IPS-18c (cell line): ENCODE measurements around the gene RGS14.
"Not testable (repeated sequence)": the region's sequence is repeated elsewhere in the genome, so short reads cannot be mapped to it uniquely, and the experiment has no call there.

Experiments used
- H3K4me3 ChIP-seq: 2 replicates; pipeline ENCODE4 v1.7.0; 2013; ENCODE audit warnings: low read depth, mild to moderate bottlenecking, low read length, moderate library complexity; ENCODE audit not compliant: insufficient read depth
- H3K9me3 ChIP-seq: one replicate; pipeline ENCODE4 v1.6.1; 2013; ENCODE audit warnings: mild to moderate bottlenecking, low read length, moderate library complexity; ENCODE audit not compliant: control insufficient read depth, insufficient read depth

RGS14 gene

DNA sequence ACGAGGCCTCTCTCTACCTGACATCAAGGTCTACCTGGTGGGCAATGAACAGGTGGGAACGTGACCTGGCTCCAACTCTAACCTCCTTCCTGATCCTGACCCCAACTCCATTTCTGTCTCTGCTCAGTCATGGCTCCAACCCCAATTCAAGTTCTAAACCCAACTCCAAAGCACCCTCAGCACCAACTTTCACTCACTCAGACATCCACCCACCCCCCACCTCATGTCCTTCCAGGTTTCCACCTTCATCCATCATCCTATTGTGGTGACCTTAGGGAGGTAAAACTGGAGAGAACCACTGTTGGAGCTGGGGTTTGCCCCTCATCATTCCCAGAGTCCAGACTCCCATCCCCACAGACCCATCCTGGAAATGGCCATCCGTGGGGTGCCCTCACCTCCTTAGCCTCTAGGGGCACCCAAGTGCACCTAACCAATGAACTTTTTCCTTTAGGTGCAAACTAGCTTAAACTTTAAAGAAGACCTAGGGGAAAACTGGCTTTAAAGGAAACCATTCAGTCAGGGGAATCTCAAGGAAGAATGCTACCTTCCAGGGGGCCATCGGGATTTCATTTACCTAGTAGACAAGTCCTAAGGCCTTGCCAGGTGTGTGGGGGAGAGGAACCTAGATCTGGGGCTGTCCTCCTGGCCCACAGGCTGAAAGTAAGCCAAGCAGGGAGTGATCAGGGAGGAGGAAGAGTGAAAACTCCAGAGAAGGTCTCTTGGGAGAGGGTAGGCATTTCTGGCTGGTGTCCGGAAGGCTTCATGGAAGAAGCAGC, 11.3 kb downstream of the RGS14 start:
- no peaks in the 10 kb centered on the region for H3K9me3 ChIP-seq
- H3K4me3 ChIP-seq = no peak overlapping the region

DNA sequence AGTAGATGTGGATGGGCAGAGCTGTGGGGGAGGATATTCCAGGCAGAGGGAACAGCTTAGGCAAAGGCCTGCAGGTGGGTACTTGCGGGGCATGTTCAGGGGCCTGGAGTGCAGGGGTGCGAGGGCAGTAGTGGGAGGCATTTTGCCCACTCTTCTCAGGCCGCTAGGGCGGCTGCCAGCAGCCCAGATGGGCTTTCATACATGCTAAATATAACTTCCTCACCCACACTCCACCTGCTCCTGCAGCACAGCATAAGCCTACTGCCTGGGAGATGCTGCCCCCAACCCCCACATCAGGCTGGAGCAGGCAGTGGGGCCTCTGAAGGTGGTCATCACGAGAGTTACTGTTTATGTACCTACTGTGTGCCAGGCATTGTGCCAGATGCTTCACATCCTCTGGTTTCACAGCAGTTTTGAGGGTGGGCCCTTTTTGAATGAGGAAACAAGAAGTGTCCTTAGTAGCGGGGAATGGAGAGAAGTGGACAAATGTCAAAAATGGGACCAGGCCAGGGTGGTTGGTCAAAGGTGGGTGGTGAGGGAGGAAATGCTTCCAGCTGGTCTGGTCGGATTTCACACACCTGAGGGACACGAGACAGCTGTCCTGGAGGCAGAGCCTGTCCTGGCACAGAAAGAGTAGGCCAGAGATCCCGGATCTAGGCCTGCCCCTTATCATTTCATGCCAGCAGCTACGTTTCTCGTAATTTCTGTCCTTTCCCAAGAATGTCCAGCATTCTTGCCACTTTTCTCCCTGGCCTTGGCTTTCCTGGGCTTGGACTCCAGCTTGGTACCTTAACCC, 12.1 kb downstream of the RGS14 start:
- Histone ChIP-seq H3K9me3 (no peaks in the 10 kb centered on the region), H3K4me3 (0 out of 2 replicates have a peak overlapping the region, but pooled peaks have one; percentile 15)

DNA sequence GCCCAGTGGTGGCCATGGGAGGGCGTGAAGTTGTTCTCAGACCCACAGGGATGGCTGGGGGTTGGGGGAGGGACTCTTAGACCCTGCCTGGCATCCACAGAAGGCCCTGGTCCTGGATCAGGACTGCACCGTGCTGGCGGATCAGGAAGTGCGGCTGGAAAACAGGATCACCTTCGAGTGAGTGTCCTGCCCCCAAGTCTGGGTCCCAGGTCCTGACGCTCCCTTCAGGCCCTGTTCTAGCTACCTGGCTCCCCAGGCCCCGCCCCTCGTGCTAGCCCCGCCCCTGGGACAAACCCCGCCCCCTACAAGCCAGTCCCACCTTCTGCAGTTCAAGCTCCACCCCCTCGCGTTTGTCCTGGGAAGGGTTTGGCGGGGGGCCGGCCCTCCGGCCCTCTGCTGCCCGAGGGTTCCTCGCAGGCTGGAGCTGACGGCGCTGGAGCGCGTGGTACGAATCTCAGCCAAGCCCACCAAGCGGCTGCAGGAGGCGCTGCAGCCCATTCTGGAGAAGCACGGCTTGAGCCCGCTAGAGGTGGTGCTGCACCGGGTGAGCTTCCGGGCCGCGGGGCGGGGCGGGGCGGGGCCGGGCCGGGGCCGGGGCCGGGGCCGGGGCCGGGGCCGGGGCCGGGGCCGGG, 12.9 kb downstream of the RGS14 start:
- Histone ChIP-seq H3K4me3 (0 out of 2 replicates have a peak overlapping the region, but pooled peaks have one; percentile 15), H3K9me3 (no peaks in the 10 kb centered on the region)

DNA sequence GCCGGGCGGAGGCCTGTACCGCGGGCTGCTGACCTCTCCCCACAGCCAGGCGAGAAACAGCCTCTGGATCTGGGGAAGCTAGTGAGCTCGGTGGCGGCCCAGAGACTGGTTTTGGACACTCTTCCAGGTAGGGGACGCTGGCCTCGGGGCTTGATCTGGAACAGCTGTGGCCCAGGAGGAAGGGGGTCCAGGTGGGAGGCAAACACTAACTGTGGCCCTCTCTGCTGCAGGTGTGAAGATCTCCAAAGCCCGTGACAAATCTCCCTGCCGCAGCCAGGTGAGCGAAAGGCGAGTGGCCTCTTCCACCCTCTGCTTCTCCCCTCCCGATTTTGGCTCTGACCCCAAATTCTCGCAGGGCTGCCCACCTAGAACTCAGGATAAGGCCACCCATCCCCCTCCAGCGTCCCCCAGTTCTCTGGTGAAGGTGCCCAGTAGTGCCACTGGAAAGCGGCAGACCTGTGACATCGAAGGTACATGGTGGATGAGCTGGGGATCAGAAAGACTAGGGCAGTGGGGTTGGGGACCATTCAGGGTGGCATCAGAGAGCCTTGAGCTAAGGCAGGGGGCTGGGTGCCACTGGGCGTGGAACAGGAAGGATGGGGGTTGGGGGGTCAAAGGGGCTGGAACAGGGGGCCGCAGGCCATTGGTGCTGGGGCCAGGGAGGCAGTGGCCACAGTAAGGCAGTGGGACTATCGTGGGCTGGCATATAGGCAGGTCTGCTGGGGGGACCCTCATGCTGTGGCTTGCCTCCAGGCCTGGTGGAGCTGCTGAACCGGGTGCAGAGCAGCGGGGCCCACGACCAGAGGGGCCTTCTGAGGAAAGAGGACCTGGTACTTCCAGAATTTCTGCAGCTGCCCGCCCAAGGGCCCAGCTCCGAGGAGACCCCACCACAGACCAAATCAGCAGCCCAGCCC, 13.7 kb downstream of the RGS14 start:
- H3K9me3 ChIP-seq = no peaks in the 10 kb centered on the region
- peak overlapping the region; percentile 38; the same call in 1 of the 2 replicates for H3K4me3 ChIP-seq

DNA sequence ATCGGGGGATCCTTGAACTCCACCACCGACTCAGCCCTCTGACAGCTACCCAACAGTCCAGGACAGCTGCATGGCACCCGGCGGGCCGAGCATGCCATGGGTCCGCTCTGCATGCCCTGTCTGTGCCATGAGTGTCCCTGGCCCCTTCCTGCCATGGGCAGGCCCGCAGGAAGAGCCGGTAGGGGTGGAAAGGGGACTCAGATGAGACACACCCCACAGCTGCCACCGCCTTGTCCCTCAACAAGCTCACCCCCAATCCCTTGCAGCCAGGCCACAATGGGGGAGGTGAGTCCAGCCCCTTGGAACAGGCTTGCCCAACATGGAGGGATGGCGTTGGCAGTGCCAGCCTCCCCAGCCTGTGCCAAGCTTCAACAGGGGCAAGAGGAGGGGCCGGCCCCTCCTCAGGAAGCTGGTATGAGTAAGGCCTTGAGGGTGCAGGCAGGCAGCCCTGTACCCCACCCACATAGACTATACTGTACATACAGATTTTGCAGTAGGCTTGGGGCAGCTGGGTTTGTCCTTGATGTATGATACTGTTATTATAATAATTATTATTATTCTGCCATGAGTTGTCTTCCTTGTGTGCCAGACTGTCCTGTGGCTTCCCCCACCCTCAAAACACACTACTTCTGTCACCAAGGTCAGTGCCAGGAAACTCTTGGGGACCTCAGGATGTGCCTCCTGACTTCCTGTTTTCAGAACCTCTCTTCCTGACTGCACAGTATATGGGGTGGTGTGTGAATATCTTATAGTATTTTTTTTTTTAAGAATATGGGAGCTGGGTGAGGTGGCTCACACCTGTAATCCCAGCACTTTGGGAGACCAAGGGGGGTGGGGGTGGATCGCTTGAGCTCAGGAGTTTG, 14.5 kb downstream of the RGS14 start:
- no peaks in the 10 kb centered on the region for H3K9me3 ChIP-seq

DNA sequence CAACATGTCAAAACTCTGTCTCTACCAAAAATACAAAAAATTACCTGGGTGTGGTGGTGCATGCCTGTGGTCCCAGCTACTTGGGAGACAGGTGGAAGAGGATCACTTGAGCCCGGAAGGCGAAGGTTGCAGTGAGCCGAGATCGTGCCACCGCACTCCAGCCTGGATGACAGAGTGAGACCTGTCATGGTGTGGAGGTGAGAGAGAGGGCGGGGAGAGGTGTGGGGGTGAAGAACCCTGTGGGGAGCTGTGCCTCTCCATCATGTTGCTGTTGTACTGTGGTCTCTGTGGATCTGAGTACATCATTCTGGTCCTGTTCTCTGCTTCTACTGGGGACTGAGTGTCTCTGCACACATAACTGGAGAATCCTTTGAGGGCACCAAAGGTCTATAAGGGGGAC, 15.2 kb downstream of the RGS14 start:
- H3K9me3 ChIP-seq = no peaks in the 10 kb centered on the region
- no peak overlapping the region for H3K4me3 ChIP-seq

More for the DNA sequence above, 14.5 kb downstream of the RGS14 start:
- no peak overlapping the region for H3K4me3 ChIP-seq

DNA sequence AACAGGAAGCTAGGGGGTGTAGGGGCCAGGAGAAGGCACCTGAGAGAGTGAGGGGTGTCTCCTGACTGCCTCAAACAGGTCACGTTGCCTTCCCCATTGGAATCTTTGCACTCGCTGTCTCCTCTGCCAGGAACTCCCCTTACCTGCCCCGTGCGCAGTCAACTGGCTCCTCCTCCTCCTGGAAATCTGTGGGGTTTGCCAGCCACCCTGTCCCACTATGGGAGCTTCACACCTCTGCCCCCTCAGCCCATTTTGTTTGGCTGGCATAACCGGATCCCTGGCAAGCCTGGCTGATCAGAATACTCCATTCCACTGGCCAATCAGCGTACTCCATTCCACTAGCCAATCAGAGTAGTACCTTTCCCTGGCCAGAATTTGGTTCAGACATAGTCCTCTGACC, 16.1 kb downstream of the RGS14 start:
- no peak overlapping the region for H3K4me3 ChIP-seq

DNA sequence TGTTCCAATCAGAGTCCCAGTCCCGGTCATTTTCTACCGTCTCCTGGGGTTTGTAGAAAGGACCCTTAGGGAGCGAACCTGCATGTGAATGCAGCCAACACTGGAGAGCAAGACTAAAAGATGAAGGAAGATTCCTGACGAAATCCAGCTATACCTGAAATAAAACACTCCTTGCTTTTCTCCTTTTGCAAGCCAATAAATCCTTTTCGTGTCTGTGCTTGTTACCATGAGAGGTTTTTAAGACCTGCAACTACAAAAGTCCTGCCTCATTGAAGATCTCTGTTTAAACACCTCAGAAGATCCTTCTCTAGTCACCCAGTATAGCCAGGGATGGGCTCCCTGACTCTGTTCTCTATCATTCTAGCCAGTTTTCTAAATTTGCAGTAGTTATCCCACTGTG, 16.5 kb downstream of the RGS14 start:
- Histone ChIP-seq H3K4me3 (no peak overlapping the region), H3K9me3 (no peaks in the 10 kb centered on the region)

More for the DNA sequence above, 16.1 kb downstream of the RGS14 start:
- H3K9me3 ChIP-seq = no peaks in the 10 kb centered on the region

DNA sequence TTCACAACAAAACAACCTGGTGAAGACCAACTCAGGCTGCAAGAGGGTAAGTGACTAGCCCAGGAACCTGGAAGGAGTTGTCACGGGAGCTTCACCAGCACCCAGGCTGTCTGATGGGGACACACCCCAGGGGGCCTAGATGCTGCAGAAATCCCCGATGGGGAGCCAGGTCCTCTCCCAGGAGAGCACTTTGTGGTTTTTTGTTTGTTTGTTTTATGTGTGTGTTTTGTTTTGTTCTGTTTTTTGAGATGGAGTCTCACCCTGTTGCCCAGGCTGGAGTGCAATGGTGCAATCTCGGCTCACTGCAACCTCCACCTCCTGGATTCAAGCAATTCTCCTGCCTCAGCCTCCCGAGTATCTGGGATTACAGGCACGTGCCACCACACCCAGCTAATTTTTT, 17.8 kb downstream of the RGS14 start:
- not testable (repeated sequence) for H3K9me3 ChIP-seq, H3K4me3 ChIP-seq

DNA sequence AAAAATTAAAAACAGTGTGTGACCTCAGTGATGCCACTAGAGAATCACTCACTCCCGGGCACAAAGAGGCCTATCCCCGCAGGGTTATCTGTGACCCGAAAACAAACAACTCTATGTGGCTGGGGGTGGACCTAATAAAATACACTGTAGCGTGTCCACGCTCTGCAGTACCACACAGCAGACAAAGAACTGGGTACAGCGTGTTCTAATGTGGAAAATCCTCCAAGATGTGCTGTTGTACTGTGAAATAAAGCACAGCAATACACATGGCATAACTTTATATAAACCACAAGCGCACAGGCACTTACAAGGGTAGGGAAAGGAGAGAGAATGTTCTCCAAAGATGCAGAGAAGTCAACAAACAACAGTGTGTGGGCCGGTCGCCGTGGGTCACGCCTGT, 18.4 kb downstream of the RGS14 start:
- Histone ChIP-seq H3K4me3 (no peak overlapping the region), H3K9me3 (no peaks in the 10 kb centered on the region)

DNA sequence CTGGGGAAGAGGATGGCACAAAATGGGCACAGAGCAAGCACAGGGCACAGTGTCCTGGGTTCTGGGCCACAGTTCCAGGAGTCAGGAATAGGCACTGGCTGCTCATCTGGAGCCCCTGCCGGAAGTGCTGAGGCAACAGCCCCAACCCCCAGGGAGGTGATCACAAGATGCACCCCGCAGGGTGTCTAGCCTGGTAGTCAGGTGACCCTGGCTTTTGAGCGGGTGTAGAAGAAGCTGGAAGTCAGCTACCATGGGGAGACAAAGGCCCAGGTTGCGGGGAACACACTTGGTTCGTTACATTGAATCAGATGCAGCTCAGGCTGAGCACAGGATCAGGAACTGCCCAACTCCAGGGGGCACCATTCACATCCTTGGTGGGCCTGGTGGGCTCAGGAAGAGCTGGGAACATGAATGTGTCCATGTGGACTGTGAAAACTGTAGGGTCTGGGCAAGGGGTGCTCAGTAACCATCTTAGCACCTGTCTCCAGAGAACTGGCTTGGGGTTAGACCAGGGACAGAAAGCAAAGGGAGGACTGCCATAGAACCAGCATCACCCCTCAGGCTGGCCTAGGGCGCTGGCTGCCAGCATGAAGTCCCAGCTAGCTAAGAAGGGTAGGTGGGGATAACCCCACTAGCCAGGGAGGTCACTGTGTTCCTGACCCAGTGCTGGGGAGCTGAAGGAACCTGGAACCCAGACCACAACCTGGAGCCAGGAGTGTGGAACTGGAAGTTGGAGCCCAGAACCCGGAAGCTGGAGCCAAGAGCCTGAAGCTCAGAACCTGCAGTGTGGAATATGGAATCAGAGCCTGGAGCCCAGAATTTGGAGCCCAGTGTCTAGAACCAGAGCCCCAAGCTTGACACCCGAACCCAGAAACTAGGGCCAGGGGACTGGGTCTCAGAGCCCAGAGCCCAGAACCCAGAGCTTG, 20.4 kb downstream of the RGS14 start:
- Histone ChIP-seq H3K4me3 (no peak overlapping the region; the same call in 1 of the 2 replicates), H3K9me3 (no peaks in the 10 kb centered on the region)

DNA sequence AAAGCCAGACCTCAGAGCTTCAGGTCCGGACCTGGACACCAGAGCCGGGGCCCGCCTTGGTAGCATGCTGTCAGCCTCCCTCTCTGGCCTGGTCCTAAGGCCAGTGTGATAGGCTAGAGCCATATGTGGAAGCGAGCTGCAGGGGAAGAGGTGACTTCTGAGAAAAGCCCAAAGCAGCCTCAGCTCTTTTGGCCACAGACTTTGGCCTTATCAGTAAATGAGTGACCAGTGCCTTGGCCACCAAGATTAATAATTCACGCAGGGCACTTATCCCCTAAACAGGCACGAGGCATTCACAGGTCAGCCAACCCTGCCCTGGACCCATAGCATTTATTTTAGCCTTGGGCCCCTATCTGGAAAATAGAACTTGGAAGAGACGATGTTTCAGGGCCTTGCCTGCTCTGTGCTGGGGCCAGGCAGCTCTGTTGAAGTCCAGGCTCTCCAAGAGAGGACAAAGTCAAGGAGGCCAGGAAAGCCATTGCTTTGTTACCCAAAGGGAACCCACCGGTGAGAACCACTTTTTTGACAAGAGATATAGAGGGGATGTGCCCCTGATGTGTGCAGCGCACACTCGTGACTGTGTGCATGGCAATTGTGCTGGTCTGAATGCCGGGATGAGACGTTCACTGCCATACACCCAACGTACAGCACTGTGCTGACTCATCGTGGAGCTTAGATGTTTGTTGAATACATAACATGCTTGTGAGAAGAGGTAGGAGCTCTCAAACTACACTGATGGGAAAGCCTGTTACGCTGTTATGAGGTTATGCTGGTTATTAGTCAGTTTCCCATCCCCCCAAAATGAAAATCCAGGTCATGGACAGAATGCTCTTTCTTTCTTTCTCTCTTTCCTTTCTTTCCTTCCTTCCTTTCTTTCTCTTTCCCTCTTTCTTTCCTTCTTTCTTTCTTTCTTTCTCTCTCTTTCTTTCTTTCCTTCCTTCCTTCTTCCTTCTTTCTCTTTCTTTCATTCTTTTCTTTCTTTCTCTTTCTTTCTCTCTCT, 21.5 kb downstream of the RGS14 start:
- no peak overlapping the region for H3K4me3 ChIP-seq
- no peaks in the 10 kb centered on the region for H3K9me3 ChIP-seq

DNA sequence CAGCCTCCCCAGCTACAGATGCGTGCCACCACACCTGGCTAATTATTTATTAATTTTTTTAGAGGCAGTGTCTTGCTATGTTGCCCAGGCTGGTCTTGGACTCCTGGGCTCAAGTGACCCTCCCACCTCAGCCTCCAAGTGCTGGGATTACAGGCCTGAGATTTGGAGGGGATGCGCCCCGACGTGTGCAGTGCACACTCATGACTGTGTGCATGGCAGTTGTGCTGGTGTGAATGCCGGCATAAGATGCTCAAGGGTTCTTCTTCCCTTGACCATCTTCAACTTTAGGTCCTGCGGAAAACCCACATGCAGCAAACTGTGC, 23.0 kb downstream of the RGS14 start:
- H3K4me3 ChIP-seq = no peak overlapping the region
- H3K9me3 ChIP-seq = no peaks in the 10 kb centered on the region

DNA sequence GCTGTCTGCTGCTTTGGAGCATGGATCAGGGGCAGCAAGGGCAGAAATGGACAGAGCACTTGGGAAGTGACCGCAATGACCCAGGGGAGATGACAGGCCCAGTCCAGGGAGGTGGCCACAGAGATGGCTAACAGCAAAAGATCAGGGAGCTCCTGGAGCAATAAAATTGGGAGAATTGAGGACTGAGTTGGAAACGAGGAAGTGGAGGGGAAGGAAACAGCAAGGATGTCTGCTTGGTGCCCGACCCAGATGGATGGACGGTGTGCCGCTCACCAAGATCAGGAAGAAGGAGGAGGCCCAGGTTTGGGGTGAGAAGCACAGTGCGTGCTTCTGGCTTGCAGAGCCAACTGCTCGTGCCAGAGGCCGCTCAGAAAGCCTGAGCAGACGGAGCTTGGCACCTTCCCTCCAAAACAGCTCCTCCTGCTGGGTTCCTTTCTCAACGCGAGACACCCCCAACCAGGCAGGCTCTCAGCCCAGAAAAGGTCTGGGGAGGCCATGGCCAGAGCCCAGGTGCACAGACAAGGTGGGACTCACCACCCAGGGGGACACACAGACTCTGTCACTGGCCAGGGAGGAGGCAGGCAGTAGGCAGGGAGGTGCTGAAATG, 24.8 kb downstream of the RGS14 start:
- no peak overlapping the region for H3K4me3 ChIP-seq
- no peaks in the 10 kb centered on the region for H3K9me3 ChIP-seq
